Tibial nerve (tissue), 3 donors: ENCODE data around the gene NTNG1.

Experiments used
- CTCF ChIP-seq, 5 experiments: fragments of 200-600 bp in 3 of 5; fragments of 450-650 bp in 2 of 5; sonication (generic) in 3 of 5; IDR thresholded peaks; one replicate each; pipeline ENCODE4 v1.5.1; 2016 to 2019; ENCODE audit warnings: antibody characterized with exemption in 5 of 5, mild to moderate bottlenecking in 3 of 5, moderate library complexity in 2 of 5
- POLR2A ChIP-seq, 2 donors: fragments of 450-650 bp; IDR thresholded peaks; one replicate each; pipeline ENCODE4 v1.6.1; 2017; ENCODE audit warnings: antibody characterized with exemption in 2 of 2, mild to moderate bottlenecking in 2 of 2, moderate library complexity in 2 of 2

GRCh38 chr1:107454791-107455190 lies 314.0 kb downstream of the NTNG1 start:
- TF ChIP-seq CTCF (IDR thresholded peaks at IDR 0.05), result no peak
- TF ChIP-seq POLR2A (IDR thresholded peaks at IDR 0.05), result no peak
